Stomach (tissue), 4 donors: ENCODE data around the gene GABRG3.

Experiments used
- EP300 ChIP-seq: sonication (generic); formaldehyde crosslinking; IDR thresholded peaks from one replicate; pipeline ENCODE4 v1.6.1; 2017; ENCODE audit warnings: antibody characterized with exemption
- POLR2A ChIP-seq, 4 donors: fragments of 450-650 bp; IDR thresholded peaks; one replicate each; pipeline ENCODE4 v1.6.1; 2016; ENCODE audit warnings: antibody characterized with exemption in 4 of 4, control low read depth in 2 of 4, mild to moderate bottlenecking in 1 of 4, moderate library complexity in 1 of 4
- POLR2AphosphoS5 ChIP-seq, 3 donors: sonication (generic); formaldehyde crosslinking; IDR thresholded peaks; one replicate each; pipeline ENCODE4 v1.6.1; 2016; ENCODE audit warnings: antibody characterized with exemption in 3 of 3
- TF ChIP-seq, protein P1 (sequence below), 7 experiments: fragments of 450-650 bp in 4 of 7; fragments of 200-600 bp in 3 of 7; sonication (generic) in 3 of 7; IDR thresholded peaks; one replicate each; pipeline ENCODE4 v1.5.1; 2016 to 2019; ENCODE audit warnings: antibody characterized with exemption in 7 of 7, control low read depth in 2 of 7, mild to moderate bottlenecking in 1 of 7

DNA sequence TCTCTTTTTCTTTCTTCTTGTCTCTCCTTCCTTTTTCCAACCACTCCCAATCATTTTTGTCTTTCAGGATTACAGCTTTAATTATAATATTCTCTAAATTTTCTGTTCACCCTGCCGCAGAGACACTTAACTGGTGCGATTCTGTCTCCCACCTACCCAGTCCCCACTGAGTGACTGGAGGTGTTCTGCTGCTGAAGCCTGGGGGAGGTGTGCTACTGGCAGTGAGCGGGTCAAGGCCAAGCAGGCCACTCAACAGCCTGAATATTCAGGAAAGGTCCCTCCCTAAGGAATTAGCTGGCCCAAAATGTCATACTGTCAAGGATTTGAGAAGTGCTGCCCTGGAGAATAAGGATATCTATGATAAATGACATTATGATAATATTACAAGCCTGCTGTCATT lies 126.5 kb downstream of the GABRG3 start:
- TF ChIP-seq, protein P1, sequence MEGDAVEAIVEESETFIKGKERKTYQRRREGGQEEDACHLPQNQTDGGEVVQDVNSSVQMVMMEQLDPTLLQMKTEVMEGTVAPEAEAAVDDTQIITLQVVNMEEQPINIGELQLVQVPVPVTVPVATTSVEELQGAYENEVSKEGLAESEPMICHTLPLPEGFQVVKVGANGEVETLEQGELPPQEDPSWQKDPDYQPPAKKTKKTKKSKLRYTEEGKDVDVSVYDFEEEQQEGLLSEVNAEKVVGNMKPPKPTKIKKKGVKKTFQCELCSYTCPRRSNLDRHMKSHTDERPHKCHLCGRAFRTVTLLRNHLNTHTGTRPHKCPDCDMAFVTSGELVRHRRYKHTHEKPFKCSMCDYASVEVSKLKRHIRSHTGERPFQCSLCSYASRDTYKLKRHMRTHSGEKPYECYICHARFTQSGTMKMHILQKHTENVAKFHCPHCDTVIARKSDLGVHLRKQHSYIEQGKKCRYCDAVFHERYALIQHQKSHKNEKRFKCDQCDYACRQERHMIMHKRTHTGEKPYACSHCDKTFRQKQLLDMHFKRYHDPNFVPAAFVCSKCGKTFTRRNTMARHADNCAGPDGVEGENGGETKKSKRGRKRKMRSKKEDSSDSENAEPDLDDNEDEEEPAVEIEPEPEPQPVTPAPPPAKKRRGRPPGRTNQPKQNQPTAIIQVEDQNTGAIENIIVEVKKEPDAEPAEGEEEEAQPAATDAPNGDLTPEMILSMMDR (IDR thresholded peaks at IDR 0.05) = no peak
- no peak for TF ChIP-seq POLR2A (IDR thresholded peaks at IDR 0.05)
- TF ChIP-seq POLR2AphosphoS5 (IDR thresholded peaks at IDR 0.05) = no peak
- no peak for TF ChIP-seq EP300
